HG03139 (cell line): ENCODE data around the gene RPL10.
"Not testable (repeated sequence)": the region's sequence is repeated elsewhere in the genome, so short reads cannot be mapped to it uniquely, and the experiment has no call there.

Source experiments
- ATAC-seq: cut with Tn5 transposase; IDR thresholded peaks from one replicate; pipeline ENCODE4 v1.9.1; 2021; ENCODE audit not compliant: unreplicated experiment

Gene RPL10

DNA sequence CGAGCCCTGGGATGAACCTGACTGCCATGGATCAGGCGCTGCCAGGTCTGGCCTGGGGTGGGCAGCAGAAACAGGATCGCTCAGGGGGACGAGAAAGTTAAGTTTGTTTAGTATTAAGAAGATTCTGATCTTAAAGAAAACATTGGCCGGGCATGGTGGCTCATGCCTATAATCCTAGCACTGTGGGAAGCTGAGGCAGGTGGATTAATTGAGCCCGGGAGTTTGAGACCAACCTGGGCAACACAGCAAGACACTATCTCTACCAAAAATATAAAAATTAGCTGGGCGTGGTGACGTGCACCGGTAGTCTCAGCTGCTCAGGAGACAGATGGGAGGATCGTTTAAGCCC is 23.0 kb upstream of the RPL10 start:
- ATAC-seq = no peak

DNA sequence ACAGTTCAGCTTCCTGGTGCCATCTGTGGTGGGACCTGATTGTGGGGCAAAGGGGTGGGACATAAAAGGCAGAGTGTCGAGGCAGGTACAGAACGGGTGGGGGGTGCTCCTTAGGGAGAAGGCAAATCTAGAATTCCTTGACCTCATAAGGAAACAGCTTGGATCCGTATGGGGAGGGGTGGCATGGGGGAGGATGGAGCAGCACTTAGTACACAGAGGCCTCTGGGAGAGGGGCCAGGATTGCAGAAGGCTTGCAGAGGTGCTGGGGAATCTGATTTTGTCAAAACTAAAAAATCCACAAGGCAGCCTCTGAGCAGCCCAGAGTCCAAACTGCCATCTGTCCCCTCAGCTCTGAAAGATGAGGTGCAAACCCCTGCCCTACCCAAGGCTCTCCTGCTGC is 21.4 kb upstream of the RPL10 start:
- no peak for ATAC-seq

DNA sequence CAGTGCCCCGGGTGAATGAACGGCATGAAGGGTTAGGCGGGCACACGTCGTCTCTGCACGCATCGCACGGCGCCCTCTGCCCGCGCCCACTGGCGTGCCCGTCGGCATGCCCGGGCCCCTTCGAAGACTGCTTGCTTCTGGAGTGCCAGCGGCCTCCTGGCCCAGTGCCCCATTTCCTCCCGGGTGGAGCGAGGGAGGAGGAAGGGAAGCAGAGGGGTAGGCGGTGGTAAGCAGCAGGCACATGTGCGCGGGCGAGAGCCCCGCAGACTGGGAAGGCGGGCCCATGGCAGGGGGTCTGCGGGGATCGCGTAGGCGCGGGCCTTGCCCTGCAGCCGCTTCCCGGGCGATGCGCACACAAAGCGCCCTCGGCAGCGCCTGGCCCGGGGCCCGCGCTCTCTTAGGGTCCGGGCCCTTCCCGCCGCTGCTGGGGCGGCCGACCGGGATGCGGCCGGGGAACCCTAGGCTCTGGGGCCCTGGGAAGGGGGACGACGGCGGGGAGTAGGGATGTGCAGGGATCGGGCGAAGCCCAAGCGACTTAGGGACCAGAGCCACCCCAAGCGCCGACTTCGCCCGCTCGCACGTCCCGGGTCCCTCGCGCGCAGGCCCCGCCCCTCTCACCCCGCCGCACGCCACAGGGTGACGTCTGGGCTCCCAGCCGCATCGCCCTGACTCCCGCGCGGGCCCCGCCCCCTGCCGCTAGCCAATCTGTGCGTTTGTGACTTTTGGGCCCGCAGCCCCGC is 19.9 kb upstream of the RPL10 start:
- peak; percentile 0 for ATAC-seq

DNA sequence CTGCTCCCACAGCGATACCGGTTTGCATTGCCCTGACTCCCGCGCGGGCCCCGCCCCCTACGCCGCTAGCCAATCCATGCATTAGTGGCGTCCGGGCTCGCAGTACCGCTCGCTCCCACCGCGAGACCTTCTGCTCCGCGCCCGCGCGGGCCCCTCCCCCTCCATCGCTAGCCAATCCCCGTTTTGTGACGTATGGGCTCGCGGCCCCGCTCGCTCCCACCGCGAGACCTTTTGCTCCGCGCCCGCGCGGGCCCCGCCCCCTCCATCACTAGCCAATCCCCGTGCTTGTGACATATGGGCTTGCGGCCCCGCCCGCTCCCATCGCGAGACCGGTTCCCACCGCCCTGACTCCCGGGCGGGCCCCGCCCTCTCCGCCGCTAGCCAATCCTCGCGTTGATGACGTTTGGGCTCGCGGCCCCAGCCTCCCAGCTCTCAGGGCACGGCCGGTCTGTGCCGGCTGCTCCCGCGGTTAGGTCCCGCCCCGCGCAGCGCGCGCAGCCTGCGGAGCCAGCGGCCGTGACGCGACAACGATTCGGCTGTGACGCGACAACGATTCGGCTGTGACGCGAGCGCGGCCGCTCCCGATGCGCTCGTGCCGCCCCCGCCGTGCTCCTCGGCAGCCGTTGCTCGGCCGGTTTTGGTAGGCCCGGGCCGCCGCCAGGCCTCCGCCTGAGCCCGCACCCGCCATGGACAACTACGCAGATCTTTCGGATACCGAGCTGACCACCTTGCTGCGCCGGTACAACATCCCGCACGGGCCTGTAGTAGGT is 19.2 kb upstream of the RPL10 start, which contains the start of gene EMD:
TSS of gene EMD (plus strand) at position 497 of the 770 bp plus-strand sequence. CDS start at position 687, 190 bp downstream.
- peak; percentile 74 for ATAC-seq

DNA sequence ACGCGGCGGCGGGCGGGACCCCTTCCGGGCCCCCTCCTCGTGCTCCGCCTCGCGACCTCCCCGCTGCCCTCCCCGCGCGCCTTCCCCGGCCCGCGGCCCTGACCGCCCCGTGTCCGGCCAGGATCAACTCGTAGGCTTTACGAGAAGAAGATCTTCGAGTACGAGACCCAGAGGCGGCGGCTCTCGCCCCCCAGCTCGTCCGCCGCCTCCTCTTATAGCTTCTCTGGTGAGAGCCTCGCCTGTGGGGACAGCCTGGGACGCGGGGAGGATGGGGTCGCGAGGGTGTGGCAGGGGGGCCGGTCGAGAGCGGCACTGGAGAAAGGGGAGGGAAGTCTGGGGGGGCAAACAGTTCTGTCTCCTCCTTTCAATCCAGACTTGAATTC is 18.6 kb upstream of the RPL10 start:
- no peak for ATAC-seq

DNA sequence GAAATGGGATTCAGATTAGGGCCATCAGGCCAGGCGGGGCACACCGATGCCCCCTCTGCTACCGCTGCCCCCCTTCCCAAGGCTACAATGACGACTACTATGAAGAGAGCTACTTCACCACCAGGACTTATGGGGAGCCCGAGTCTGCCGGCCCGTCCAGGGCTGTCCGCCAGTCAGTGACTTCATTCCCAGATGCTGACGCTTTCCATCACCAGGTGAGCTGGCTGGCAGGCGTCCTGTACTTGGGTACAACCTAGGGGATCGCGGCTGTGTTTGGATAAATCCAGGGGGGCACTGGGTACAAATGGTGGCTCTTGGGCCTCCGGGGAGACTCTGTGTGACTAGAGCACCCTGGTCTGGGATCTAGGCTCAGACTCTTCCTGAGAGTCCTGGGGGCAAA is 18.0 kb upstream of the RPL10 start:
- ATAC-seq = no peak

DNA sequence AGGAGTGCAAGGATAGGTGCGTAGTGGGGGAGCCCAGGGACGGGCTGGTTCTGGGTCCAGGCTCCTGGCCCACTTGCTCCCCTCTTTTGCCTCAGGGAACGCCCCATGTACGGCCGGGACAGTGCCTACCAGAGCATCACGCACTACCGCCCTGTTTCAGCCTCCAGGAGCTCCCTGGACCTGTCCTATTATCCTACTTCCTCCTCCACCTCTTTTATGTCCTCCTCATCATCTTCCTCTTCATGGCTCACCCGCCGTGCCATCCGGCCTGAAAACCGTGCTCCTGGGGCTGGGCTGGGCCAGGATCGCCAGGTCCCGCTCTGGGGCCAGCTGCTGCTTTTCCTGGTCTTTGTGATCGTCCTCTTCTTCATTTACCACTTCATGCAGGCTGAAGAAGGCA is 17.4 kb upstream of the RPL10 start:
- ATAC-seq = no peak

DNA sequence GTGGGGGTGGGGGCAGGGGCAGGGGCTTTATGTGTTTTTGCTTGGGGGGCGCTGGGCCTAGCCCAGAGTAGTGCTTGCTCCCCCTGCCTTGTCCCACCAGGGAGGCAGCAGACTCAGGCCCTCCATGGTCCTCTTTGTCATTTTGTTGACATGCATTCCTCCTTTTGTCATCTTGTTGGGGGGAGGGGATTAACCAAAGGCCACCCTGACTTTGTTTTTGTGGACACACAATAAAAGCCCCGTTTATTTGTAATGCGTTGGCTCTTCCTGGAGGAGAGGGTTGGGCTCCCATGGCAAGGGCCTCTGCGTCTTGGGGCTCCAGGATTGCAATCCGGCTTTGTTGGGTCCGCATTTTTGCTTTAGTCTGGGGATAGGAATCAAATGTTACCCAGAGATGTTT is 16.9 kb upstream of the RPL10 start:
- no peak for ATAC-seq

DNA sequence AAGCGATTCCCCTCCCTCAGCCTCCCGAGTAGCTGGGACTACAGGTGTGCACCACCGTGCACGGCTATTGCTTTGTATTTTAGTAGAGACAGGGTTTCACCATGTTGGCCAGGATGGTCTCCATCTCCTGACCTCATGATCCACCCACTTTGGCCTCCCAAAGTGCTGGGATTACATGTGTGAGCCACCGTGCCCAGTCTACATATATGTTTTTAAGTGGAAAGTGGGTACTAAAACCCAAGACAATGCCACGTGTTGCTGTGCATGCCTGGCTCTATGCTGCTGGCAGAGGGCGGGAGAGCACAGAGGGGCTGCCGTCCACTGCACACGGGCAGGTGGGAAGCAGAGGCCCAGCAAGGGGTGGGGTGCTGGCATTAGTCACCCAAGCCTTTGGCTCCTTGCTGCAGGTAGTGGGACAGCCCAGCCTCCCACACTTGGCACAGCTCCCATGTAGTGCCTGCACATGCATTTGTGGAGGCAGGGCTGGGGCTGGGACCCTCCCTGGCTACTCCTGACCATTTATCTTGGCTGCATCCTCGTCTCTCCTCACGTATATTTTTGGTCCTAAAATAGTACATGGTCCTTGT is 15.6 kb upstream of the RPL10 start:
- no peak for ATAC-seq

DNA sequence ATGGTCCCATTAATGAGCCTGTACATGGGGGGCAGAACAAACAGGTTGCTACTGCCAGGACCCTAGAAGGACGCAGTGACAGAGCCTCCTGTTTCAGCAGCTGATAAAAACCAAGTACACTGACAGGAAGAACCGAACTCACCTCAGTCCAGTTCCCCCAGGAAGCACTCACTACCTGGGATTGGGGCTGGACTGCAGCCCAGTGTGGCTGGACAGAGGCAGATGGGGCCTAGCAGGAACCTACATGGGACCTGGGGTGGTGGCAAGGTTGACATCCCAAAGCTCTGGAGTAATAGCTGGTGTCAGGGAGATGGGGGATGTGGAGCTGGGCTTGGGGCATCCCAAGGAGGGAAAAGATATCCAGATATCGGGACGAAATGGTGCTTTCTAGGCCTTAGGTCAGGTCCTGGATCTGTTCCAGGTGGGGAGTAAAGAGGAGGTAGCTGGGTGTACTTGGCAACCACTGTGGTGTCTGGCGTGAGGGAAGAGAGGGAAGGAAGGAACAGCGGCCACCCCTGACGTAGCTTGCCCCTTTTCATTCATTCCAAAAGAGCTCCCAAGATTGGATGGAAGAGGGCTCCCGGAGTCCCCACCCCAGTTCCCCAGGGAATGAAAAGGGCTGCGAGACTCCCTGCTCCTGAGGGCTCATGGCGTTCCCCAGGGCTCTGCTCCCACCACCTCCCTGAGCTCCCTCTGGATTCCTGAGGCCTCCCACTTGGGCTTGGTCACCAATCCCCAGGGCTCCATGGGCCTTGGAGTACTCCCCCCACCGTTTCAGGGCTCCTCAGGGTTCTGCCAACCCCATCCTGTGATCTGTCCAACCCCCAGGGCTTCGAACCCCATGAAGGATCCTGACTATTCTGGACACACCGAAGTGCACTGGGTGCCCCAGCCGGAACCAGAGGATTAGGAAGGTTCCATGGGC is 14.6 kb upstream of the RPL10 start:
- no peak for ATAC-seq

DNA sequence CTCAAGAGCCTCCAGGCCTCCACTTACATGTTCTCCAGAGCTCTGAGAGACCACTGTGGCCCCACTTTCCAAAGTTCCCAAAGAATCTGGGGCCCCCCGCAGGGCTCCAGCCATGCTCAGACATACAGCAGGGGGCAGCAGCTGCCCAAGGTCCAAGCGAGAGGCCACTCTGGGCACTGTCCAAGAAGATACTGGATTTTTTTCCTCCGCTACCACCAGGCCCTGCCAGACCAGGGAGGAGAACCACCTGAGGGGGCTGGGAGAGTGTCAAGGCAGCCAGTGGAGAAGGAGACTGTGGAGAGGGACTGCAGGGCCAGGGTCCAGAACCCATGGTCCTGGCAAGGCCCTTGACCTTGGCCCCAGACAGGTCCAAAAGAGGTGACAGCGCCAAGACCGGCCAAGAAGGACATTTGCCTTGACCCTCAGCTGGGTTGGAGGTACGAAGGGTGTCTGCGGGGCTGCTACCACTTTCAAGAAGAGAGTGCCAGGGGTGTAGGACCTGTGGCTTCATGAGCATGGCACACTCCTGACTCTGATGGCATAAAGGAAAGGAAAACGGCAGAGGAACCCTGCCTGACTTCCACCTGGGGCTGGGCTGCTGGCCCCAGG is 13.8 kb upstream of the RPL10 start:
- ATAC-seq = no peak

DNA sequence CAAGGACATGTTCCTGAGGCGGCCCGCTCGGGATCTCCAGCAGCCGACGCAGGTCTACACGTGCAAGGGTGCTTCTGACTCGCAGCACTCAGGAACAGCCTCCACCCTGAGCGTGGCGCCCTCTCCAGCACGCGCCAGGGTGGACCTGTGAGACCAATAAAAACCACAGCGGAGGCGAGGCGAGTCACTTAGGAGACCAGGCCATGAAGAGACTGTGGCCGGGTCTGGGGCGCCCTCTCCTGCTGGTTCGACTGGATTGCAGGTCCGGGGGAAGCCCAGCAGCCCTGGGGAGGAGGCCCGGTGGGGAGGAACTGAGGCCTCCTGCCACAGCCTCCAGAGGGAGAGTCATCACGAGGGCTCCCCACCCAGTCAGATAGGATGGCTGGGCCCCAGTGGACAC is 10.1 kb upstream of the RPL10 start:
- ATAC-seq = not testable (repeated sequence)

DNA sequence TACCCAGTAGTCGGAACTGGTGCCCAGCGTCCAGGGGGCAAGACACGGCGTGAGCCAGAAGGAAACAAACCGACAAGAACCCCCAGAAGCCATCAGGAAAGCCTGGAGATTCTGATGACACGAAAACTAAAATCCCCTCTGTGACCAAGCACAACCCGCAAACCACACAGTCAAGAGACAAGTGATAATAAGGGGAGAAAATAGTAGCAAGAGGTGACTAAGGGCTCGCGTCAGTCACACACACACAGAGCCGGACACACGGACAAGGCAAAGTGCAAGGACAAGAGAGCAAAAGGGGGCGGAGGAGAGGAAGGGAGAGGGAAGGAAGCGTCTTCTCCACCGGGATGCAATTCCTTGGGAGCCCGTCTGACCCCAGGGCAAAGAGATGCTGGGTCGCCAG is 9.5 kb upstream of the RPL10 start:
- ATAC-seq = not testable (repeated sequence)

DNA sequence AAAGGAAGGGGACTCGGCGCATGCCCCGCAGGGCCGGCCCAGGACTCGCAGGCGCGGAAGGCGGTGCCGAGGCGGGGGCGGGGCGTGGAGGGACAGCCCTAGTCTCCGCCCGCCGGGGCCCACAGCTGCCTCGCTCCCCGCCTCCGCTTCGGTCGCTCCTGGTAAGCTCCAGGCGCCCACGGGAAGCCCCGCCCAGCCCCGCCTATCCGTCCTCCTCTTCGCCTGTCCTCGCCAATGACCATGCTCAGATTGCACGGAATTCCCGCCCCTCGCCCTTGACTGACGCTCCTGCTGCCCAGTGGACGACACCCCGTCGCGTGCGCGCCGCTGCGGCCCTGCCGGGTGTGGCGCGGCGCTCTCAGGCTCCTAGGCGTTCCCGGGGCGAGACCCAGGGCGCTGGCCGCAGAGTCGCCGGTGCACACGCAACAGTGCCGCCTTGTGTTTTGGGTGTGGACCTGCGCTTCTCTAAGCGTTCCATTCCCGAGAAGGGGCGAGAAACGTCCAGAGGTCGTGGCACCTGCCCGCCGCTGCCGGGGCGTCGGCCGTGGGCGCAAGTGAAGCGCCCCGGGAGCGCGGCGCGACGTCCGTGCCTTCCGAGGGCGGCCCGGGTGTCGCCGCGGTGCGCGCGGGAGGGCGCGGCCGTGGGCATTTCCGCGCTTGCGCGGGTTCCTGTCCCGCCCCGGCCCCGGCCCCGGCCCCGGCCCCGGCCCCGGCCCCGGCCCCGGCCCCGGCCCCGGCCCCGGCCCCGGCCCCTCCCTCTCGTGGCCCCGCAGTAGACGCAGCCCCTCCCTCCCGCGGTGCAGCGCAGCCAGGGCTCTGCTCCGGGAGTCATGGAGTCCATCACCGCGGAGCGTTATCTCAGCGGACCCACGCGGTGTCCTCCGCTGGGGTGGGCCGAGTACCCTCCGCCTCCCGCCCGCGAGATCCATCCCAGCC is 8.1 kb upstream of the RPL10 start:
- ATAC-seq = peak; percentile 67

DNA sequence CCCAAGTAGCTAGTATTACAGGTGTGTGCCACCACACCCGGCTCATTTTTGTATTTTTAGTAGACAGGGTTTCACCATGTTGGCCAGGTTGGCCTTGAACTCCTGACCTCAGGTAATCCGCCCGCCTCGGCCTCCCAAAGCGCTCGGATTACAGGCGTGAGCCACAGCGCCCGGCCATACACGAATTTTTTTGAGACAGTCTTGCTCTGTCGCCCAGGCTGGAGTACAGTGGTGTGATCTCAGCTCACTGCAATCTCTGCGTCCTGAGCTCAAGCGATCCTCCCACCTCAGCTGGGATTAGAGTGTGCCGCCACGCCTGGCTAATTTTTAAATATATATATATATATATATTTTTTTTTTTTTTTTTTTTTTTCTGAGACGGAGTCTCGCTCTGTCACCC is 1.8 kb upstream of the RPL10 start:
- not testable (repeated sequence) for ATAC-seq

DNA sequence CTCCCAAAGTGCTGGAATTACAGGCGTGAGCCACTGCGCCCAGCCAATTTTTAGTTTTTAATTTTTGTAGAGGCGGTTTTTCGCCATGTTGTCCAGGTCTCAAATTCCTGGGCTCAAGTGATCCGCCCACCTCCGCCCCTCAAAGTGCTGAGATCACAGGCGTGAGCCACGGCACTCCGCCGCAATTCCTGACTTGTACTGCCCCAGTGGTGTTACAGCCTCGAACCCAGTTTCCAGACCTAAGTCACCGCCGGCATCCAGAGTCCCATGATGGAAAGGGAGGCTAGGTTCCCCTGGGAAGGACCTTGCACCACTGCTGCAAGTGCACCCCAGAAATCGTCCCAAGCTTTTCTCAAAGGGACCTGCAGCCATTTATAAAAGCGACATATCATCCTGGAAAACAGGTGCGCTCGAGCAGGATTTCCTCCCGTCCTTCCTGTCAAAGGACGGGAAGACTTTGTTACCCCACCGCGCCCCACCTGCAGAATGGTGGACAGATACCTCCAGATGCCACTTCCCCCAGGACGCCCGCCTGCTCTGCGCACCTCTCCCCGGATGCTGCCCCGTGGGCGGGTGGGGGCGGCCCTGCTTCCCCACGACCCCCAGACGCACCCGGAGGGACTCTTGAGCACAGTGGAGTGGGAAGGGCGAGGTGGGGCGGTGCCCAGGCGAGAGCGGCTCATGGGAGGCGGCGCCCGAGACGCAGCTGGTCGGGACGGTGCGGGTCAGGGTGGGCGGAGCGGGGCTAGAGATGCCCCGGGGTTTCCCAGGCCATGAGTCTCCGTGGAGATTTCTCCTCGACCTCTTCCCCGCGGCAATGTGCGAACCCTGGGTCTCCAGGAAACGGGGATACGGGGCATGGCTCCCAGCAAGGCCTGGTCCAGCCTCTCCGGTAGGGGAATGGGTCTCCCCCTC is 947 bp upstream of the RPL10 start:
- ATAC-seq = peak; percentile 41

DNA sequence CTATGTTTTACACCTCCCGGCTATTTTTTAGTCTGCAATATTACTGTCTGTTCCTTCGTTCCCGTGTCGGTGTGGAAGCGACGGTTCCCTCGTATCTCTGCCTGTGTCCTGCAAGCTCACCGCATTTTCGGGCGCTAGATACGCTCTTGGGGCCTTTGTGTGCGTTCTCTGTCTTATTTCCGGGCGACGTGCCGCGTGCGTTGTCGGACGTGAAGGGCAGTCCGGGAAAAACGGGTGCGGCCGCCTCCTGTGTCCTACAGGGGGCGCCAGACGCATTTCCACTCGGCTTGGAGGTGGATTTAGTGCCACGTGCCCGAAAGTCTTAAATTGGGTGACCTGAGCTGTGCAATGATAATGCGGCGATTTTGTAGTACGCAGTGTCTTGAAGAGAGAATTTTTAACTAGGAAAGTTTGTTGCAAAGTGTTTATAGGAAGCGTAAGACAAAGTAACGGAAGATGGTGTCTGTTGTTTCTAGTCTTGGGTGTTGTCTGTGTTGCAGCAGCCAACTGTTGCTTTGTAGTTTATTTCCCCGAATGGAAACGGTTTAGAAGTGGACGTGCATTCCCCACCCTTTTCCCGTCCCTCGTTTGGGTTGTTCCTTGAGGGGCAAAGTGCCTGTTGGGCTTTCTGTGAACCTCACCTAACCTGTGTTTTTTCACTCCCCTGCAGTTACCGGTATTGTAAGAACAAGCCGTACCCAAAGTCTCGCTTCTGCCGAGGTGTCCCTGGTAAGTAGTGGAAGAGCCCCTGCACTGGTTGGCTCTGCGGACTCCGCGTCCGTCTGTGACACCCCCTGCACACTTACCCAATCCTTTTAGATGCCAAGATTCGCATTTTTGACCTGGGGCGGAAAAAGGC is 720 bp downstream of the RPL10 start:
- ATAC-seq = no peak
